ENCODE measurements around the gene SCYL1. TPM values are rescaled to one million over a fixed set of nuclear protein-coding genes. Genes with fewer than 3 reads are reported as not detected.

SCYL1 gene
- total RNA-seq (2014; rRNA removed; shearing (Covaris generic)), result 177 and 182 TPM in 2 replicates

DNA sequence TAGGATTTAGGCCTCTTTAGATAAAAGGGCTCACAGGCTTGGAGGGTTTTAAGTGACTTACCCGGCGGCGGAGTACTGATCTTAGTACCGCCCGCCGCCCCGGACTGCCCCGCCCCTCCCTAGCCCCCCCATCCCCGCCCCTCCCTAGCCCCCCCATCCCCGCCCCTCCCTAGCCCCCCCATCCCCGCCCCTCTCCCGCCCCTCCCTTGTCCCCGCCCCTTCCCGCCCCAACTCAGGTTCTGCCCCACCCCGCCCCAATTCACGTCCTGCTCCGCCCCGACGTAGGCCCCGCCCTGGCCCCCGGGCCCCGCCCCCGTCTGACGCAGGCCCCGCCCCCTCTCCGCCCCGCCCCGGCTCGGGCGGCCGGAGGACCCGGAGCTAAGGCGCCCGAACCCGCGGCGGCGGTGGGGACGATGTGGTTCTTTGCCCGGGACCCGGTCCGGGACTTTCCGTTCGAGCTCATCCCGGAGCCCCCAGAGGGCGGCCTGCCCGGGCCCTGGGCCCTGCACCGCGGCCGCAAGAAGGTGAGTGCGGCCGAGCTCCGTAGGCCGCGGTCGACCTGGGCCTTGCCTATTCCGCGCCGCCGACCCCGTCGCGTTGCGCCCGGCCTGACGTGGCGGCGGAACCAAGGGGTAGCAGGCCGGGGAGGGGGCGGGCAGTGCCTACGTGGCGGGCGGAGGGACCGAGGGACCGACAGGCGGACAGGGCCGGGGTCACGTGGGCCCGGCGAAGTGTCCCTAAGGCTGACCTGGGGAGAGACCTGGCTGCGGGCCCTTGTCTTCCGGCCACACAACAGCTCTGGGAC lies at the start of gene SCYL1:
Gene SCYL1, plus strand, starts transcription at position 343 of the 805 bp plus-strand sequence. Its CDS starts 71 bp downstream, at position 414.
- peak; percentile 73 for DNase-seq (ENCODE audit: low spot score)

DNA sequence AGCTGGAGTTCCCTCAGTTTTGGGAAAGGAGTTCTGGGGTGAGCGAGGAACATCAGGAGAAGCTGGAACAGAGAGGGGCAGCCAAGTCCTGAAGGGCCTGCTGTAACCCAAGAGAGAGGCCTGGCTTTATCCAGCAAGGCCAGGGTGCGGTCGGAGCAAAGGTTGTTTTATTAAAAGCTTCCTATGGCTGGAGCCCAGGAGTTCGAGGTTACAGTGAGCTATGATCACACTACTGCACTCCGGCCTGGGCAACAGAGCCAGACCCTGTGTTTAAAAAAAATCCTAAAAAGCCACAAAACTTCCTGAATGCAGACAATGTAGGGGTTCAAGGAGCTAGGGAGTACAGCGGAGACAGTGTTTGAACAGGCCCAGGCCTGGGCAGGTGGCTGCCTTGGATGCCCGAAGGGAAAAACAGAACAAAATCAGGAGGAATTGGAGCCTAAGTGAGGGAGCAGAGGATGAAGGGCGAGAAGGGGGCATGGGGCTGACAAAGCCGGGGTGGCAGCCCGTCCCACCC lies 48.2 kb upstream of the SCYL1 start:
- DNase-seq (ENCODE audit: low spot score), result no peak

DNA sequence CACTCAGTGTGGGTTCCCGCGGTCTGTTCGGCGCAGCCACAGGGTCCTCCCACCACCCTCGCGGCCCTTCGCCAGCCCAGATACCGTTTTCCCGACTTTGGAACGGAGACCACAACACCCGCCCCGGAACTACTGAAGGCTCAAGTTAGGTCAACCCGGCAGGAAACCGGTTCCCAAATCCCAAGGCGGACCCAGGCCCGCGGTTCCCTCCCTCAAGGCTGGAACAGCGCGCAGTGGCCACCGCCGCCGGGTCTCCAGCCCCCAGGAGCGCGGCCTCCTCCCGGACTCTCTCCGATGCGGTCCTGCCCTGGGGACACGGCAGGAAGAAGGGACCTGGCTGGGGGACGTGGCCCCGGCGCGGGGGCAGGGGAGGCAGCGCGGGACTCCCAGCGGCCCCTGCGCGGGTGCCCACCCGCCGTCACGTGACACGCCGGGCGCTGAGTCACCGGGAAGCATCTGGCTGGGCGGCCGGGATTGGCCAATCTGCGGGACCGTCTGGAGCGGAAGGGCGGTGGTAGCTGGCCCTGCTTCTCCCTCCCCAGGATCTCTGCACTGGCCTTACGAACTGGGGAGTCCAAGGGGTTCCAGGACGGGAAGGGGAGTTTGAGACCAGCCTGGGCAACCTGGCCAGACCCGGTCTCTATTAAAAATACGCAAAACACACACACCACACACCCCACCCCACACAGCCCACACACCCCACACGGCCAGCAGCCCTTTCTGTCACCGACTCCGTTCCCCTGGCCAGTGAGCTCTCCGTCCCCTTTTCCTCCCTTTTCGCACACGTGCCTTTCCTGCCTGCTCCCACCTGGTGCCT lies 47.5 kb upstream of the SCYL1 start:
- peak; percentile 99 for DNase-seq (ENCODE audit: low spot score)

DNA sequence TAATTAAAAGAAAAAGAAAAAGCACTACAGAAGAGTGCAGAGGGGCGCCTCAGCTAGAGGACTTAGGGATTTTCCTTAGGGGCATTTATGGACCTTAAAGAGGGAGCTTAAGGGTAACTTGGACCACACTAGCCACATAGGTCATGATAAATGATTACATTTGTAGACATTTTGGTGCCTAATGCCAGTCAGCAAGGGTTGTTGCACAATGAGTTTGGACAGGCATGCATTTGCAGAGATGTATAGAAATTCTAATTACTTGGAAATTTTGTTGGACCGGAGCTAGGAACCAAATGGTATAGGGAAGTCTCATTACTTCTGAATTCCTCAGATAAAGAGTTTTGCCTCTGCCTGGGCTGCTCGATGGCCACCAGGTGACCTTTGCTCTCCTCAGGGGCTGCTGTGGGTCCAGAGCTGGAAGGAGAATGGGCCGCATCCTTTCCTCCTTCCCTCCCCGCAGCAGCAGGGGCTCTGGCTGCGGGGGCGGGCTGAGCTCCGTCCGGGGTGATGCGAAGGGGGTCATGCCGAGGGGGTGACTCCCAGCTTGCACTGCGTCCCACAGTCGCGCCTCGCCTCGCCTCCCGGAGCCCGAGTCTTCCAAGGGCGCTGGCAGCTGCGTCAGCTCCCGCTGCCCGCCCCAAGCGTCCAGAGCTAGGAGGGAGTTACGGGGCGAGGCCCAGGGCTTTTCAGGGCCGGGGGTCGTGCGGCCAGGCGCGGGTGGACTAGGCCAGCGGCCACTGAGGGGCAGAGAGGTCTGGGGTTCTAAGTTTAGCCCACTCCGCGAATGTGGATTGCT lies 46.3 kb upstream of the SCYL1 start:
- peak; percentile 75 for DNase-seq (ENCODE audit: low spot score)

DNA sequence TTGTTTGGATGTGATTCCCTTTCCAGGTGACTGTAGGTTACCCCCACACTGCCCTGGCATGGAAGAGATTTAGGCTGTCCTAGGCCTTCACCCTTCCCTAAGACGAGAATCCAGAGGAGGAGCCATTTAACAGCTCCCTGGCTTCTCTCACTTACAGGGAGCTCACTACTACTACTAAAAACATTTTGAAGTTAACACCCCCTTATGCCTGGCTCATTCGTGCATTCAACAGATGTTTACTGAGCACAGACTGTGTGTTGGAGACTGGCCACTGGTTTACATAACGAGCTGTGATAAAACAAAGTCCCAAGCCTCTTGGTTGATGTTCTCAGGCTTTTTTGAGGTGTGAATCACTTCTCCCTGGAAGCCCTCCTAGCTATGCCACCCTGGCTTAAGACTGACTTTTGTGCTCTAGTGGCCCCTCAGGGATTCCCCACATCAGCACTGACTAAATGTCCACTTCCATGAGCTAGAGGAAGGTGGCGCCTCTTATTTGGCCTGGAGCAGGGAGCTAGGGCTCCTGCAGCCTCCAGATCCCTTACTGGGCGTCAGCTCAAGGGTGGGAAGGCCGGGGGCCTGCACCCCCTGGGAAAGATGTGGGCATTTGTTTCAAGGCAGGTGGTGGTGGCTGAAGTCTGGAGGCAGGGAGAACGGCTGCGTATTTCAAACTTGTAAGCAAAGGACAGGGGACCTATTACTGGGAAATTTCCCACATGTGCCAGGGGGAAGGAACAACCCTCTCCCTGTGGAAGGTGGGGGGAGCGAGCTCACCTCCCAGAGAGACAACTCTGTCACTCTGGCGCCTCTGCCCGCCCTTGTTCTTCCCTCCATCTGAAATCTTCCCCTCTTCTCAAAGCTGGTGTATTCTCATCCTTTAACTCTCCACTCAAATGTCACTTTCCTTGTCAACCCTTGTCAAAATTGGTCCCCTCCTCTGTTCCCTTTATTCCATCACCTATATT lies 45.4 kb upstream of the SCYL1 start:
- DNase-seq (ENCODE audit: low spot score), result peak; percentile 88

DNA sequence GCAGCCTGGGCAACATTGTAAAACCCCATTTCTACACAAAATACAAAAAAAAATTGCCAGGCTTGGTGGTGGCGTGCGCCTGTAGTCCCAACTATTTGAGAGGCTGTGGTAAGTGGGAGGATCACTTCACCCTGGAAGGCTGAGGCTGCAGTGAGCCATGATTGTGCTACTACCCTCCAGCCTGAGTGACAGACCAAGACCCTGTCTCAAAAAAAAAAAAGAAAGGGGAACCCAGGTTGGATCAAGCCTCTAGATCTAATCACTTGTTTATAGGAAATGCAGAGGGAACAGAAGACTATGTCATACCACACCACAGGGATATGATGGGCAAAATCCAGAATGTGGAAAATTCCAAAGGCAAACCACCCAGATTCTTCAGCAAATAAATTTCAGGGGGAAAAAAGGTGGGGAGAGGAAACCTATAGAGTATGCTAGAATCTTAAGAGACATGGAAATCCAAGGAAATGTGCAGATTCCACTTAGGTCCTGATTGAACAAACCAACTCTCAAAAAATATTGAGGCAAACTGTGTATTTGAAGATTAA lies 42.5 kb upstream of the SCYL1 start:
- no peak for DNase-seq (ENCODE audit: low spot score)

DNA sequence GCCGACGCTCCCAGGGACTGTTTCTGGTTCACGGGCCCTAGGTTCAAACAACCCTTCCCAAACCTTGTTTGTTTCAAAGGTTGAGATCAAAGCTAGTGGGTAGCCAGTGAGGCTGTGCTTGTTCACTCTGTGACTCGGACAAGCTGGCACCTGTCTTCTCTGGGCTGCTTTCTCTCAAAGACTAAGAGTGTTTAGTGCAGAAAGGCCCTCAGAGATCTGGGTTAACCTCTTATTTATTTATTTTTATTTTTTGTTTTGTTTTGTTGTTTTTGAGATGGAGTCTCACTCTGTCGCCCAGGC lies 39.0 kb upstream of the SCYL1 start:
- DNase-seq (ENCODE audit: low spot score), result no peak

DNA sequence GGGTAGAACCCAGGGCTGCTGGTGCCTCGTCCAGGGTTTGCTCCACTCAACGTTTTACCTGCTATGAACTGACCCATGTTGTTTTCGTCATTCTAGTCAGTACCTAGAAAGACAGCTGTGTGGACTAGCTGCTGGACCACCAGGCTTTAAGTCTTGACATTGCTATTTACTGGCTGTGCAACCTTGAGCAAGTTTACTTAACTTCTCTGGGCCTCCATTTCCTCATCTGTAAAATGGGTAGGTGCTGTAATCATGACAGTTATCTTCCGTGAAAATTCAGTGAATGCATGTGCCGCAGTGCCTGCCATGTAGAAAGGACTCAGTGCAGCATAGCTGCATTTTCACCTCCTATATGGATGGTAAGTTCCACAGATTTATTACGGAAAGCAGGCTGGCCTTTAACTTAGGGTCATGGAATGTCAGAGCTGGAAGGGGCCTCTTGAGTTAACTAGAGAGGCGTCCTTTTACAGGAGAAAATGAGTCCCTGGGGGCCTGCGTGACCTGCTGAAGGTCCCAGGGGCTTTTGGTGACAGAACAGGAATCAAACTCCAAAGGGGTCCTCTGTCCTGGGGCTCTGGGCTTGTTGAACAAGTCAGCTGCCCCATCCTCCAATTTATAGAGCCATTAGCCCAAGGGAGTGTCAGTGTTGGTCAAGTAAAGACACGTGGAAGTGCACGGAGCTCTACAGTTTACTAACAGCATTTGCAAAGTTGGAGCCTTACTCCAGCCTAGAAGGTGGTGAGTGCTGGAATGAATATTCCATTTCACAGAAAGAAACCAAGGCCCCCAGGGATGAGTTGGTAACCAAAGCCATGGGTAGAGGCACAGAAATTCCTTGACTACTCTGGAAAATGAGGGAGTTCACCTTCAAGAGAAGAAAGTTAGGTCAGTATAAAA lies 38.1 kb upstream of the SCYL1 start:
- DNase-seq (ENCODE audit: low spot score), result no peak

DNA sequence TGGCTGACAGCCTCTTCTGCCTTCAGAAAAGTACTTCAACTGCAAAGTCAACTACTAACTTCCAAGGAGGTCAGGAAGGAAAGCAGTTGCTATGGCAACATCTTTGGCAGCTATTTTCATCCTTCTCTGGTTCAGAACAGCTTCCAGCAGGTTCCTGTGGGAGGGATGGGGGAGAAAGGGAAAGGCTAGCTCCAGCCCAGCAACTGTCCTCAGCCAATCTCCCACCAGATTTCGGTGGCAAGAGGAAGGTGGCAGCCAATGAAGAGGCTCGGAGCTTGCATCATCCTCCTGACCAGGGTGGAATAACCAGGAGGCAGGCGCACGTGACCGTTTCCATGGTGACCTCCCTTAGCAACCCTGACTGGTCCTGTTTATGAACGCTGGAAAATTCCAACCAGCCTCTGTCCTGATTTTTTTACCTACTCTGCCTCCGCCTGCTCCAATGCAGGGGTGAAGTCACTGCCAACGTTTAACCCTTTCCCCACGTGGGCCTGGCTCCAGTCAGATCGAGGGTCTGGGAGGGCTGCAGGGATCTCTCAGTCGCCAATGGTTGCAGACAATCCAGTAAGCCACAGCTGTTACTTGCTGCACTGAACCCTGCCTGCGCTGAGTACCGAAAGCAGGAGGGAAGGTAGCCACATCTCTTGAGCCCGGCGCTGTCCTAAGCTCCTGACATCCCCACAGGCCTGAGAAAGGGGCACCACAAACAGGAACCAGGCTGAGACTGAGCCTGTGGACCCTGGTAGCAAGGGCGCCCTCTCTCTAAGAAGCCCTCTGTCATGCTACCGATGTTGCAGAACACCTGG lies 37.2 kb upstream of the SCYL1 start:
- DNase-seq (ENCODE audit: low spot score), result peak; percentile 100

DNA sequence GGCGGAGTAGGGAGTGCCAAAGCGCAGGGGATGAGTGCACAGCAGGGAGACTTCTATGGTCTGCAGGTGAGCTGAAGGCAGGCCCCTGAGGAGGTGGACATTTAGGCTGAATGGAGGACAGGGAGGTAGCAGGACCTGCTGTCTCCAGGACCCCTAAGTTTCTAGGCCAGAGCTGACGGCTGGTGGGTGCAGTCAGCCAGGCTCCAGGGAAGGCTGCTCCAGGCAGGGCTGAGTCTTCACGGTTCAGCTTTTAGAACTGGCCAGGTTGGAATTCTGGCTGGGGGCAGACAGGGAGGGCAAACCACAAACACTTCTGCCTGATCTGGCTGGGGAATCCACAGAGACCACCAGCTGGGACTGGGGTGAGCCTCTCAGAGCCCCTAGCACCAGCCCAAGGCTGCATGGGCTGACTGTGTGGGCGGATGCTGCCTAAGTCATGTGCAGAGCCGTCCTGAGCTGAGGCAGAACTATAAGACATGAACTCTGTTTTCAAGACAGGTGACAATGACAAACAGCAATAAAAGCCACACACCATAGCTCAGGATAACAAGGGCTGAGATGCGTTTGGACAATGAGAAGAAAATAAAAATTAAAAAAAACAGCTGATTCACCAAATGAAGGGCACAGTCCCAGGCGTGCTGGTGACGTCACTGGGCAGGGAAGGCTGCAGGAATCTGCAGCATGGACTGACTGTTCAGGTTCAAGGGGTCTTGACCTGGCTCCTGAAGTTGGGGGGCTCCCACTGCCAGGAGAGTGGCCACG lies 36.4 kb upstream of the SCYL1 start:
- peak; percentile 66 for DNase-seq (ENCODE audit: low spot score)

DNA sequence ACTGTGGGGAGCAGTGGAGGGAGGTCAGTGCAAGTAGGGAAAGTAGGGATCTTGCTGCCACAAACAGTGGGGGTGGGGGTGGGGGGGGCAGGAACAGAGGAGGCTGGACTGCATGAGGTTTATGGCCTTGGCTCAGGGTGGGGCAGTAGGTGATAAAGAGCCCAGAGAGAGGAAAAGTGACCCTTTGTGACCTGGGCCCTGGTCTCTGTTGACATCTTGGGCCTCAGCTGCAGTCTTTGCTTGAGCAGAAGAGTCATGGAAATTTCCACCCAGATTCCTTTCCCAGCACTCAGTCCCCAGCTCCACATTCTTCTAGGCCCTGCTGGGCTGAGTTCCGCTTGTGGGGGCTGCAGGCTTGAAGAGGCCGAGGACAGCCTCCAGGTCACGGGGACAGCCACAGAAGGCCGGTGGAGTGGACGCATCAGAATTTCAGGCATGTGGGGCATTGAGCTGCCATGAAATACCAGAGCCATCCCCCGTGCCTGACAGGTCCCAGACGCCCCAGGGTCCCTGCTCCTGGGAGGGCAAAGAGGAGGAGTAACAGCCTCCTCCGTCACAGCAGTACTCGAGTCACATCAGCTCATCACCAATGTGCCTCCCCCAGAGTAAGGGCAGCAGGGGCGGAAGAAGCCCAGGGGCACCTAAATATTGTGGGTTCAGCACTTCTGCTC lies 35.7 kb upstream of the SCYL1 start:
- peak; percentile 40 for DNase-seq (ENCODE audit: low spot score)

DNA sequence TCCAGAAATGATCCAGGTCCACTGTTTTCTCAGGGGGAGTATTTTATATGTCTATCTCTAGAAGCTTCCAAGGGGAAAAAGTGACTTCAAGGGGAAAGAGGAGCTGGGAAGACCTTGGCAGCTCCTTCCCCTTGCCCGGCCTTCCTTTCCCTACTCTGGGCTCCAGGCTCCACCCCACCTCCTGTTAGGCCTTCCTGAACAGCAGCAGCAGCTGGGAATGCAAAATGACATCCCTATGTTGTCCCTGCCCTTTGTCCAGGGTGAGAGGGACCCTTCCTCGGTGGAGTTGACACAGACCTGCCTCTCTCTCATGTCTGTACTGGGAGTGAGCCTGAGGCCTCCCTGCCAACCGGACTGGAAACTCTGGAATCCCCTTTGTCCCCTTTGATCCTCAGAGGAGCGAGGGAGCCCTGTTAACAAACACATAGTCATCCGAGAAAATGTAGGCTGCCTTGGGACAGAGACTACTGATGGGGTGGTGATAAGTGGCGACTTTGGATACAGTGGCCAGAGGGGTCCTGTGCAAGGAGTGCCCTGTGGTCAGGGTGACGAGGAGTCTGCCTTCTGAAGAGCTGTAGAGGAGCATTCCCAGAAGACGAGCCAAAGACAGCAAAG lies 35.1 kb upstream of the SCYL1 start:
- DNase-seq (ENCODE audit: low spot score), result peak; percentile 71

DNA sequence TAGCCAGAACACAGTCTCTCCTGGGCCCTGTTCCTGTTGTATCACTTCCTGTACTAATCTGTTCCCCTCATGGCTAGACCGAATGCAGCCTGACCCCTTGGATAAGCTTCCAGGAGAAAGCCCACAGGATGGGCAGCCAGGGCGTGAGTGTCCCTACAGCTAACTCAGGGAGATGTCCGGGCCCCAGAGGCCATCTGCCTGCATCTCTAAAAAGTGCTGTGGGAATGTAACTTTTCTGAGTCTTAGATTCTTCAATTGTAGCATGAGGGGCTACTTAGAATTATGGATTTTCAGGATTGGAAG lies 33.8 kb upstream of the SCYL1 start:
- DNase-seq (ENCODE audit: low spot score), result no peak

DNA sequence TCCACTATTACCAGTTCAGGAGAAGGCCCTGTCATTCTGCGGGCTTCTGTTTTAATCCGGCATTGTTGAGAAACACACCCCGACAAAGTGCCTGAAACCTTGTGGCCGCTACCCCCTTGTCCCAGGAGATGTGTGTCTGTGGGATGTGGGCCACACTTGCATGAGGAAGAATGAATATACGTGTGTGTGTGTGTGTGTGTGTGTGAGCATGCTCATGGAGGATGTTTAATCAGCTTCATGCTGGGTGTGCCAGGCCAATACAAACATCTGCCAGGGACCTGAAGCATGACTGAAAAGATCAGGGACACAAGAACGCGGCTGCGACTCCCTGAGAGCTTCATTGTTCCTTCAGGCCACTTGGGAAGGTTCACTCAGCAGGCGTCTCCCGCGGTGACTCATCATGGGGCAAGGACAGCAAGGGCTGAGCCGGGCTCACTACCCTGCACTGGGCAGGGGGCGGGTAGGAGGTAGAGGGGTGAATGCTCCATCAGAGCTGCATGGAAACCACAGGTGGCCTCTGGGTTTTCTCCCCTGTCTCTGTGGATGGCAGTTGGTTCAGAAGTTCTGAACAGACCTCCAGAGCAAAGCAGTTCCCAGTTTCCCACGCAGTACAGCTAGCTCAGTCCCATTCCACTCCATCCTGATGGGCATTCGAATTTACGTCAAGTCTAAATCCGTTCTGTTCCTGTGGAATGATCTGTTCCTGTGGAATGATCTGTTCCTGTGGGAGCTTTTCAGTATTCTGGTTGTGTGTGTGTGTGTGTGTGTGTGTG lies 33.1 kb upstream of the SCYL1 start:
- peak; percentile 98 for DNase-seq (ENCODE audit: low spot score)

DNA sequence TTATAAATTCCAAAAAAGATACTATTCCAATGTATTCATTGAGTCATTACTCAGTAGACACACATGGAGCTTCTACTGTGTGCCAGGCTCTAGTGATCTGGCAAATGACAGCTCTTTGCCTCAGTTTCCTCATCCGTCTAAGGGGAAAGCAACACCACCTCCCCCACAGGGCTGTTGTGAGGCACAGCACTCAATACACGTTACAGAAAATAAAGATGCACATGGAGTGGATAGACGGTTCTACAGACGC lies 32.6 kb upstream of the SCYL1 start:
- DNase-seq (ENCODE audit: low spot score), result no peak

DNA sequence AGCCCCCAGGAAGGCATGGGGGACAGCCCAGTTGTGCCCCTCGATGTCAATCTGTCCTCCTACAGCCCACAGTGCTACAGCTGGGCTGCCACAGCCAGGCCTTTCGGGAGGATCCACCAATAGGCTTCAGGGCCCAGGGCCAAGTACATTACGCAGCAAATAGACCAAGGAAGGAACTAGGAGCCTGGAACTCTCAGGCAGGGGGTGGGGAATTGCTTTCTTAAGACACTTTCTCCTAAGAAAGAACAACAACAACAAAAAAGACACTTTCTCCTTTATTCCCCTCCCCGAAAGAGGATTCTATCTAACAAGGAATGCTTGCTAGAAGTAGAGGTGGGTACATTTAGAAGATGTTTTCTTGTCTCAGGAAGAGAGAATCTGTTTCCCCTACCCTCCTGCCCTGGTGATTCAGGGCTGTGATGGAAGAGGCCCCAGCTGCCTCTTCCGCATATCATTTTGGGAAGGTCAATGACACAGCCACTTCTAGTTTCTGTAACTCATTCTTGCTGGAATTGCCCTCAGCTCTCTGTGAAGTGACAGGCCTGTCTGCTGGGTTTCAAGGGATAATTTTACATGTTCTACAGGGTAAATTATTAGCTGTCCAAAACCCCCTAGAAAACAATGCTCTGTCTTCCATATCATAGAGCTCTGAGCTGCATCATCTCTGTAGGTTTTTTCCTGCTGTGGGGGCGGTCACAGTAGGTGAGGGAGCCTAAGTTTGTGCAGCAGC lies 32.1 kb upstream of the SCYL1 start:
- peak; percentile 87 for DNase-seq (ENCODE audit: low spot score)
